NCI-H2081 treated with DMSO at 0.1 percent for 48 hours (cell line): ENCODE measurements around the gene TIAM2.

Experiments
- DNase-seq: peaks from one replicate; lab custom pipeline; 2025; lab: John Stamatoyannopoulos, UW

Gene TIAM2

DNA sequence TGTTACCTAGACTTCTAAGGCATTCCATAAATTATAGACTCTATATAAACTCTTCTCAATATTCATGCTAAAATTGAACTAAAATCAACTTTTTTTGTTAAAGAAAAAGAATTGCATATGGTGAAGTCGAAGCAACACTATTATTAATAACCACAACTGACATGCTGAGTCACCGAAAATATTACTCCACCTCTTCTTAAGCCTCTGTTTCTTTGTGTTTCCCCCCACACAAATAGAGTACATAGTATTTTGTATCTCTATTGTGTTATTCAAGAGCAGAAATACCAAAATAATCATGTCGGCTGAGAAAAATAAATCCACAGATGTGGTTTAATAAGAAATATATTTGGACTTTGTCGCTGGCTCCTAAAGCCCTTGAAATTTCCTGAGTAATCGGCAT is 295.4 kb downstream of the TIAM2 start:
- DNase-seq = no peak

- DNase-seq = no peak
Measured at GRCh38 chr6:155291291-155291690, 296.2 kb downstream of the TIAM2 start.

DNA sequence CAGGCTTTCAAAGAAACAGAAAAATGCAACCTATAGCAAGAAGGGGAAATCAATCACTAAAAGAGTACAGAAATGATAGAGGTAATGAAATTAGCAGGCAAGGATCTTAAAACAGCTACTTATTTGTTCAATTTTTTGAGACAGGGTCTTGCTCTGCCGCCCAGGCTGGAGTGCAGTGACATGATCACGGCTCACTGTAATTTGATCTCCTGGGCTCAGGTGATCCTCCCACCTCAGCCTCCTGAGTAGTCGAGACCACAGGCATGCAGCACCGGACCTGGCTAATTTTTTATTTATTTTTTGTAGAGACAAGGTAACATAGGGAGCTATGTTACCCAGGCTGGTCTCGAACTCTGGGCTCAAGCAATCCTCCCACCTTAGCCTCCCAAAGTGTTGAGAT is 297.6 kb downstream of the TIAM2 start:
- no peak for DNase-seq

DNA sequence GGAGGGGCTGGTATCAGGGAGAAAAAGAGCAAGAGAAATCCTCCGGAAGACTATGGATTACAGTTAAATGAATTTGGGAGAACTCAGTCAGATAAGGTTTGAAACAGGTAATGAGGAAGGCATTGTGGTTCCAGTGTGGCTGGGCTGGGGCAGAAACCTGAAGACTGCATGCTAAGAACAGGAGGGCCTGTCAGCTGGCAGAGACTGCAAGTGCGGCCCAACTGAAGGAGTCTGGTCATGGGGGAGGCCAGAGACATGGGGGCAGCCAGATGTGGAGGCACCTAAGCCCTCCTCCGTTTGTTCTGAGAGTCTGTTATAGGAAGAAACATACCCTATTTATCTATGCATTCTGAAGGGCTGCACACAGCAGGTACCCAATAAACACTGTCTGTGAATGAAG is 302.6 kb downstream of the TIAM2 start:
- DNase-seq = no peak

GRCh38 chr6:155301867-155302266 is 306.8 kb downstream of the TIAM2 start:
- no peak for DNase-seq

GRCh38 chr6:155303361-155303870 is 308.3 kb downstream of the TIAM2 start:
- DNase-seq = no peak

GRCh38 chr6:155306958-155307357 is 311.8 kb downstream of the TIAM2 start:
- DNase-seq = no peak
